ENCODE results near the gene SVOPL. TPM values are rescaled to one million over a fixed set of nuclear protein-coding genes. Genes with fewer than 3 reads are reported as not detected.

Gene SVOPL
- 1 to 10 TPM in 1 of 2 donors, not detected in 1; 3.7 TPM for total RNA-seq

GRCh38 chr7:138700857-138701536 is at the start of gene SVOPL:
Gene SVOPL, minus strand, starts transcription at chr7:138701362. Its CDS starts 22,317 bp downstream, at chr7:138679045.
- no peaks in the 10 kb centered on the region for H3K36me3 ChIP-seq
- ATAC-seq (ENCODE audit: insufficient number of reproducible peaks, low FRiP score, low read depth) (no peak), DNase-seq (ENCODE audit: low spot score) (no peak)
- H3K27me3 ChIP-seq (replicated peaks; ENCODE audit: insufficient read depth) = no peaks in the 10 kb centered on the region
- TF ChIP-seq CTCF (IDR thresholded peaks at IDR 0.05) = no peak
- H3K9me3 ChIP-seq = no peaks in the 10 kb centered on the region
- no peak within 1 kb of the TSS for H3K27ac ChIP-seq
- H3K4me1 ChIP-seq (ENCODE audit: control insufficient read depth in 1 of 2, low read depth in 2 of 2) = no peaks in the 10 kb centered on the region
- H3K4me3 ChIP-seq = no peak within 1 kb of the TSS

- no peak for TF ChIP-seq CTCF (IDR thresholded peaks at IDR 0.05)
Measured at GRCh38 chr7:138750473-138750872, 49.3 kb upstream of the SVOPL start.

GRCh38 chr7:138749960-138750359 is 48.8 kb upstream of the SVOPL start:
- no peak for TF ChIP-seq CTCF (IDR thresholded peaks at IDR 0.05)
- Histone ChIP-seq H3K27ac (no peak overlapping the region), H3K27me3 (replicated peaks; ENCODE audit: insufficient read depth) (no peaks in the 10 kb centered on the region), H3K36me3 (no peaks in the 10 kb centered on the region), H3K9me3 (no peaks in the 10 kb centered on the region), H3K4me3 (no peak overlapping the region), H3K4me1 (ENCODE audit: control insufficient read depth in 1 of 2, low read depth in 2 of 2) (no peaks in the 10 kb centered on the region)
- no peak for ATAC-seq (ENCODE audit: insufficient number of reproducible peaks, low FRiP score, low read depth)
- DNase-seq (ENCODE audit: low spot score) = no peak

More at GRCh38 chr7:138750473-138750872, 49.3 kb upstream of the SVOPL start:
- no peaks in the 10 kb centered on the region for H3K36me3 ChIP-seq
- H3K9me3 ChIP-seq = no peaks in the 10 kb centered on the region
- no peaks in the 10 kb centered on the region for H3K4me1 ChIP-seq (ENCODE audit: control insufficient read depth in 1 of 2, low read depth in 2 of 2)
- no peak overlapping the region for H3K4me3 ChIP-seq
- DNase-seq (ENCODE audit: low spot score) = no peak
- no peak for ATAC-seq (ENCODE audit: insufficient number of reproducible peaks, low FRiP score, low read depth)
- no peaks in the 10 kb centered on the region for H3K27me3 ChIP-seq (replicated peaks; ENCODE audit: insufficient read depth)
- no peak overlapping the region for H3K27ac ChIP-seq

- no peak for ATAC-seq (ENCODE audit: insufficient number of reproducible peaks, low FRiP score, low read depth)
- Histone ChIP-seq H3K9me3 (no peaks in the 10 kb centered on the region), H3K27ac (no peak overlapping the region), H3K36me3 (no peaks in the 10 kb centered on the region), H3K4me3 (no peak overlapping the region), H3K27me3 (replicated peaks; ENCODE audit: insufficient read depth) (no peaks in the 10 kb centered on the region), H3K4me1 (ENCODE audit: control insufficient read depth in 1 of 2, low read depth in 2 of 2) (no peaks in the 10 kb centered on the region)
- no peak for TF ChIP-seq CTCF (IDR thresholded peaks at IDR 0.05)
- no peak for DNase-seq (ENCODE audit: low spot score)
Measured at GRCh38 chr7:138748666-138749065, 47.5 kb upstream of the SVOPL start.

GRCh38 chr7:138746073-138746472 is 44.9 kb upstream of the SVOPL start:
- TF ChIP-seq CTCF (IDR thresholded peaks at IDR 0.05) = no peak
- no peaks in the 10 kb centered on the region for H3K36me3 ChIP-seq
- no peaks in the 10 kb centered on the region for H3K9me3 ChIP-seq
- no peak overlapping the region for H3K4me3 ChIP-seq
- H3K4me1 ChIP-seq (ENCODE audit: control insufficient read depth in 1 of 2, low read depth in 2 of 2) = no peaks in the 10 kb centered on the region
- ATAC-seq (ENCODE audit: insufficient number of reproducible peaks, low FRiP score, low read depth) = no peak
- no peak for DNase-seq (ENCODE audit: low spot score)
- no peaks in the 10 kb centered on the region for H3K27me3 ChIP-seq (replicated peaks; ENCODE audit: insufficient read depth)
- H3K27ac ChIP-seq = no peak overlapping the region

All from thoracic aorta (tissue), 2 donors.